SK-N-MC (cell line): ENCODE results near the gene CLEC16A.

Source experiments
- EZH2 ChIP-seq: fragments of 200-600 bp; sonication (generic); IDR thresholded peaks from one replicate; pipeline ENCODE4 v1.6.1; 2017; ENCODE audit warnings: antibody characterized with exemption
- POLR2AphosphoS5 ChIP-seq: IDR thresholded peaks from 2 replicates; pipeline ENCODE4 v1.6.1; 2012; ENCODE audit warnings: mild to moderate bottlenecking, low read depth, low read length, borderline replicate concordance

- TF ChIP-seq POLR2AphosphoS5: no peak
- TF ChIP-seq EZH2: no peak
Measured at GRCh38 chr16:10923146-10923649, 21.2 kb upstream of the CLEC16A start.
